Liver (tissue), 9 donors: Measurements from ENCODE around the gene FKBP1A. TPM values are rescaled to one million over a fixed set of nuclear protein-coding genes. Genes with fewer than 3 reads are reported as not detected.

Source experiments
- DNase-seq: peaks from one replicate; pipeline ENCODE4 v3.0.0-alpha.2; 2017; ENCODE audit warnings: low spot score
- H3K27ac ChIP-seq, 2 donors: one replicate each; pipeline ENCODE4 v1.7.0; 2013; ENCODE audit warnings: inconsistent platforms in 2 of 2, low read length in 2 of 2, control low read depth in 1 of 2, low read depth in 1 of 2, mild to moderate bottlenecking in 1 of 2
- H3K27me3 ChIP-seq, 4 donors: one replicate each; pipeline versions ENCODE4 v1.6.1 to v1.7.0; 2013; ENCODE audit warnings: low read length in 3 of 4, inconsistent platforms in 1 of 4, mild to moderate bottlenecking in 1 of 4, moderate library complexity in 1 of 4; ENCODE audit not compliant: control insufficient read depth in 4 of 4, insufficient read depth in 4 of 4
- H3K36me3 ChIP-seq, 4 donors: one replicate each; pipeline versions ENCODE4 v1.6.1 to v1.7.0; 2013; ENCODE audit warnings: low read length in 3 of 4, mild to moderate bottlenecking in 3 of 4, low read depth in 1 of 4, moderate library complexity in 1 of 4; ENCODE audit not compliant: control insufficient read depth in 4 of 4, insufficient read depth in 3 of 4
- H3K4me1 ChIP-seq, 4 donors: one replicate each; pipeline versions ENCODE4 v1.6.1 to v1.7.0; 2013; ENCODE audit warnings: low read length in 3 of 4, mild to moderate bottlenecking in 3 of 4, moderate library complexity in 1 of 4; ENCODE audit not compliant: control insufficient read depth in 4 of 4, insufficient read depth in 4 of 4
- H3K4me3 ChIP-seq, 3 donors: one replicate each; pipeline versions ENCODE4 v1.6.1 to v1.7.0; 2013; ENCODE audit warnings: low read length in 3 of 3, control low read depth in 1 of 3, low read depth in 1 of 3, mild to moderate bottlenecking in 1 of 3
- H3K9ac ChIP-seq, 2 donors: one replicate each; pipeline ENCODE4 v1.7.0; 2013; ENCODE audit warnings: low read length in 2 of 2, mild to moderate bottlenecking in 2 of 2, moderate library complexity in 2 of 2, control low read depth in 1 of 2, low read depth in 1 of 2
- H3K9me3 ChIP-seq, 4 donors: one replicate each; pipeline versions ENCODE4 v1.6.1 to v1.7.0; 2013; ENCODE audit warnings: low read length in 3 of 4; ENCODE audit not compliant: control insufficient read depth in 4 of 4
- ATF3 ChIP-seq: IDR thresholded peaks from 2 replicates; pipeline ENCODE4 v1.6.1; 2016; ENCODE audit warnings: antibody characterized with exemption
- FOXA1 ChIP-seq: IDR thresholded peaks from 2 replicates; pipeline ENCODE4 v1.6.1; 2016; ENCODE audit warnings: antibody characterized with exemption
- FOXA2 ChIP-seq: IDR thresholded peaks from 2 replicates; pipeline ENCODE4 v1.6.1; 2016; ENCODE audit warnings: antibody characterized with exemption
- HNF4A ChIP-seq, 2 donors: conservative IDR thresholded peaks; 2 replicates each; pipeline ENCODE4 v1.6.1; 2016; ENCODE audit warnings: antibody characterized with exemption in 2 of 2, mild to moderate bottlenecking in 2 of 2
- HNF4G ChIP-seq: IDR thresholded peaks from 2 replicates; pipeline ENCODE4 v1.6.1; 2016; ENCODE audit warnings: antibody characterized with exemption
- JUND ChIP-seq, 2 donors: IDR thresholded peaks; 2 replicates each; pipeline ENCODE4 v1.6.1; 2016; ENCODE audit warnings: antibody characterized with exemption in 2 of 2
- MAX ChIP-seq: IDR thresholded peaks from 2 replicates; pipeline ENCODE4 v1.6.1; 2016; ENCODE audit warnings: antibody characterized with exemption
- NR2F2 ChIP-seq: IDR thresholded peaks from 2 replicates; pipeline ENCODE4 v1.6.1; 2016; ENCODE audit warnings: antibody characterized with exemption
- RAD21 ChIP-seq, 2 donors: IDR thresholded peaks; 2 replicates each; pipeline ENCODE4 v1.6.1; 2016; ENCODE audit warnings: antibody characterized with exemption in 2 of 2, mild to moderate bottlenecking in 2 of 2
- REST ChIP-seq: IDR thresholded peaks from 2 replicates; pipeline ENCODE4 v1.6.1; 2016; ENCODE audit warnings: antibody characterized with exemption, mild to moderate bottlenecking
- RXRA ChIP-seq, 2 donors: IDR thresholded peaks; 2 replicates each; pipeline ENCODE4 v1.6.1; 2017 to 2018; ENCODE audit warnings: antibody characterized with exemption in 2 of 2, mild to moderate bottlenecking in 1 of 2
- YY1 ChIP-seq: IDR thresholded peaks from 2 replicates; pipeline ENCODE4 v1.6.1; 2016; ENCODE audit warnings: antibody characterized with exemption, mild to moderate bottlenecking
- ZBTB33 ChIP-seq: IDR thresholded peaks from 2 replicates; pipeline ENCODE4 v1.6.1; 2016; ENCODE audit warnings: antibody characterized with exemption
- WGBS: extraction: QIAGEN DNeasy Blood & Tissue Kit; methylation state at CpG from one replicate; pipeline ENCODE4 v1.1.7; 2013; 5-methylcytosine and 5-hydroxymethylcytosine counted together
- polyA plus RNA-seq, 2 donors: library from polyadenylated mRNA; stranded (reverse) in 1 of 2; unstranded in 1 of 2; fragments of 200-250 nt in 1 of 2; fragments of >200 nt in 1 of 2; fragmentation: Nextera tagmentation in 1 of 2; extraction: Ambion mirVana in 1 of 2; gene quantifications; one replicate each; pipeline versions ENCODE4 v1.2.1 to v1.2.3, GENCODE V29; 2013 to 2015
- total RNA-seq, 2 donors: library from RNA; depleted of rRNA; stranded (reverse); fragments of >200 nt; gene quantifications; one replicate each; pipeline ENCODE4 v1.2.3, GENCODE V29; 2014
- donor health status: healthy.
- donor health status: healthy.
- donor health status: healthy.
- donor health status: healthy.
- donor health status: healthy.

Gene FKBP1A
- total and polyA plus RNA-seq, 4 donors: 49.3 to 114 (median 76.9) TPM

GRCh38 chr20:1371830-1372539, 20.9 kb downstream of the FKBP1A start:
- Histone ChIP-seq H3K4me3 (no peak overlapping the region), H3K4me1 (peaks cover 1 to 12% (median 3%) of the 10 kb centered on the region in 4 donors), H3K9ac (no peak overlapping the region), H3K36me3 (peaks cover 5 to 18% (median 10%) of the 10 kb centered on the region in 4 donors), H3K27me3 (no peaks in the 10 kb centered on the region), H3K9me3 (no peaks in the 10 kb centered on the region), H3K27ac (no peak overlapping the region)
- no peak for TF ChIP-seq ZBTB33
- TF ChIP-seq REST: no peak
- no peak for TF ChIP-seq HNF4G
- no peak for TF ChIP-seq FOXA1
- WGBS: 92% methylated on average over 5 of the region's 5 CpGs
- DNase-seq: no peak

- no peak for TF ChIP-seq NR2F2
- no peak for TF ChIP-seq REST
- no peak for TF ChIP-seq ZBTB33
- TF ChIP-seq JUND (IDR thresholded peaks at IDR 0.05): no peak
- no peak for TF ChIP-seq HNF4A (conservative IDR thresholded peaks at IDR 0.05)
- no peak for TF ChIP-seq ATF3
- TF ChIP-seq RAD21 (IDR thresholded peaks at IDR 0.05): no peak
- no peak for TF ChIP-seq RXRA (IDR thresholded peaks at IDR 0.05)
- TF ChIP-seq YY1: no peak
- TF ChIP-seq MAX: no peak
- TF ChIP-seq FOXA2: no peak
- TF ChIP-seq HNF4G: no peak
- Histone ChIP-seq H3K27ac (no peak overlapping the region), H3K4me1 (peaks cover under 1 to 10% (median 3%) of the 10 kb centered on the region in 4 donors), H3K9ac (no peak overlapping the region), H3K4me3 (no peak overlapping the region), H3K27me3 (no peaks in the 10 kb centered on the region), H3K36me3 (peaks cover 5 to 18% (median 10%) of the 10 kb centered on the region in 4 donors), H3K9me3 (no peaks in the 10 kb centered on the region)
- no peak for DNase-seq
- WGBS: 91% methylated on average over 3 of the region's 3 CpGs
Observed at GRCh38 chr20:1371202-1371782, 21.6 kb downstream of the FKBP1A start.
